Stimulated activated CD4-positive, alpha-beta T cell treated with anti-CD3 and anti-CD28 coated beads, Interleukin-2, amount 100 ng/mL, for 48 hours (primary cell): ENCODE data around the gene JMJD7.

Experiments used
- DNase-seq, 2 donors: peaks; one replicate each; pipeline ENCODE4 v3.0.0-alpha.2; 2020

The JMJD7 gene

DNA sequence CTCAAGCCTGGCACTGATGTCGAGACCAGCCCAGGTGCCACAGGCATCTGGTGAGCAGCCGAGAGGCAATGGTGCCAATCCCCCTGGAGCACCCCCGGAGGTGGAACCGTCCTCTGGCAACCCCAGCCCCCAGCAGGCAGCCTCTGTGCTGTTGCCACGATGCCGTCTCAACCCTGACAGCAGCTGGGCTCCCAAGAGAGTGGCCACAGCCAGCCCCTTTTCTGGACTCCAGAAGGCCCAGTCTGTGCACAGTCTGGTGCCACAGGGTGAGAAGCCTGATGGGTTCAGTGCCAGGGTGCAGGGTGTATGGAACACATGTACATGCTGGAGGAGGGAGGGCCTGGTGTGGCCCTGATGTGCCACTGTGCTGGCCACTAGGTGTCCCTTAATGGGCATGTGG lies 4.9 kb upstream of the JMJD7 start:
- no peak for DNase-seq

DNA sequence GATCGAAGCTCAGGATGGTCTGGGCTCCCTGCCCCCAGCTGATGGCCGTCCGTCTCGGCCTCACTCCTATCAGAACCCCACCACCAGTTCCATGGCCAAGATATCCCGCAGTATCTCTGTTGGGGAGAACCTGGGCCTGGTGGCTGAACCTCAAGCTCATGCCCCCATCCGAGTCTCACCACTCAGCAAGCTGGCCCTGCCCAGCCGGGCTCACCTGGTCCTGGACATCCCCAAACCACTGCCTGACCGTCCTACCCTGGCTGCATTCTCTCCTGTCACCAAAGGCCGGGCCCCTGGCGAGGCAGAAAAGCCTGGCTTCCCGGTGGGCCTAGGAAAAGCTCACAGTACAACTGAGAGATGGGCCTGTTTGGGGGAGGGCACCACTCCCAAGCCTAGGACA lies 4.4 kb upstream of the JMJD7 start:
- no peak for DNase-seq

DNA sequence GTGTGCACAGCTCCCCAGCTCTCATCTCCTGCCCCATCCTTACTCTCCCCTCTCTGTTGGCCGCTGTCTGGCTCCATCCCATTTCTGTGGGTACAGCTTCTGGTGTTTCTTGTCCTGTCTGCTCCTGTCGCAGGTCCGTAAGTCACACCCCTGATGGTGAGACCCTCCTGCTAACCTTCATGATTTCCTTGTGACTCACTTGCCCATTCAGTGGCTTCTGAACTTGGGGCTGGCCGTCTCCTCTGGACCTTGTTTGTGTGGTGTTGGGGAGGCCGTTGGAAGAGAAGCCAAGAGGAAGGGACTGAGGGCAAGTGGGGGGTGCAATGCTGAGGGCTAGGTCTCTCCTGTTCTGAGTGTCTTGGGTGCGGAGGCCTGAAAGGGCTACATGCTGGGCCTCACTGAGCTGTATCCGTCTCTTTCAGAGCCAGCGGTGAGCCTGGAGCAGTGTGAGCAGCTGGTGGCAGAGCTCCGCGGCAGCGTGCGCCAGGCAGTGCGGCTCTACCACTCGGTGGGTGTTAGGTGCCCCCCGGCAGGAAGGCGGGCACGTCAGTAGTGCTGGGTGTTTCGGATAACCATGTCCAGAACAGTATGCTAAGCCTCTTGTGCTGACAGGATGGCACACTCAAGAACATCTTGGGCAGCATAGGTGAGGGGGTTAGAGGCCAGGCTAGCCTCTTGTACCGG lies 3.7 kb upstream of the JMJD7 start:
- no peak for DNase-seq

DNA sequence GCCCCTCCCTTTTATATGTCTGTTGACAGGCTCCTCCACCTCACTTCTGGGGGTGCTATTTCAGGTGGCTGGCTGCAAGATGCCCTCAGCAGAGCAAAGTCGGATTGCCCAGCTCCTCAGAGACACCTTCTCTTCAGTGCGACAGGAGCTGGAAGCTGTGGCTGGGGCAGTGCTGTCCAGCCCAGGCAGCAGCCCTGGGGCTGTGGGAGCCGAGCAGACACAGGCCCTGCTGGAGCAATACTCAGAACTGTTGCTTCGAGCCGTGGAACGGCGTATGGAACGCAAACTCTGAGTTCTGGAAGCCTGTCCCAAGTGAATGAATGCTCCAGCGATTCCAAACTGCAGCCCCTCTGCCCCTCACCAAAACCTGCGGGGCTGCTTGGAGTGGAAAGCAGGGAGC lies 2.7 kb upstream of the JMJD7 start:
- DNase-seq: no peak

GRCh38 chr15:41825572-41826535 lies 2.0 kb upstream of the JMJD7 start:
- DNase-seq: no peak

- DNase-seq: peak in 1 of 2 donors; percentile 16
Measured at GRCh38 chr15:41827290-41827879, 507 bp upstream of the JMJD7 start.

- DNase-seq: no peak
Measured at GRCh38 chr15:41828807-41829141, 882 bp downstream of the JMJD7 start.

DNA sequence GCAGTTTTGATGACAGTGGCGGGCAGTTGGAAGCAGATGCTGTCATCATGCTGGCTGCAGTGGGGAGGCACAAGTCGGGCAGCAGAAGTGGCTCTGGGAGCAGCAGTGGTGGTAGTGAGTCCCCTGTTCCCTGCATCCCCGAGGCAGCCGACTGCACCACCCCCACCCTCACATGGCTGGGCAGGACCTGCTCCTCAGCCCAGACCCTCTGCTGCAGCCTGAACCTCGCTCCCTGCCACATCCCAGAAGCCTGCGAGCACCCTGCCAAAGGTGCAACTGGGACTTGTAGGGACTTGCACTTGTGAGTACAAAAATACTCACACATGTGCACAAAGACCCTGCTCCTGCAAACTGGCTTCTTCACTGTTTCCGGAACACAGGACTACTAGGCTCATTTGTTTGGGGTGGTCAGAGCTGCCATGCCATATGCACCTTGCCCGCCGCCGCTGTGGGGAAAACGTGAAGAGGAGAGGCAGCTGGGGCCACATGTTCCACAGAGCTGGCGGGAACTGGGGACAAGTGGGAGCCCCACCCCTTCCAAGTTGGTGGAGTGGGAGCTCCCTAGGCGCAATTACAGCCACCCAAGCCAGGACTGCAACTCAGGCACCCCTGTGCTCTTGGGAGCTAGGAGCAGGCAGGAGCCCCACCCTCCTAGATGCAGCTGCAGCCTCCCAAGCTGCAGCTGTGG lies 2.2 kb downstream of the JMJD7 start:
- no peak for DNase-seq

DNA sequence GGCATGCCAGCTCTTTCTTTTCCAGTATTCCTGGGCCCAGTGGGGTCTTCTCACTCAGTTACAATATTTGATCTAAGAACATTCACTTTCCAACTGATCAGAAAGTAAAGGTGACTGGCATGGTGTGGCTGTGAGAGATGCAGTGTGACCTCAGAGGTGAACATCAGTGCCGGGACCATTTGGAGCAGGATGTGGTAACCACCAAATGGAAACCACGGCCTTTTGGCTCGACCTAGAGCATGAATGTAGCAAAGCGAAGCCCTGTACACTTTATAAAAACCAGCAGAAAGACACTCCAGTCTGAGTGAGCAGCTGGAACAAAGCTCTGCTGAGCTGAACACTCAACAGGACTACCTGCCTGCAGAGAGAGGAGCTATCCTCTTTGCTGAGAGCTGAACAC lies 3.4 kb downstream of the JMJD7 start:
- peak; percentile 8 to 22 for DNase-seq

DNA sequence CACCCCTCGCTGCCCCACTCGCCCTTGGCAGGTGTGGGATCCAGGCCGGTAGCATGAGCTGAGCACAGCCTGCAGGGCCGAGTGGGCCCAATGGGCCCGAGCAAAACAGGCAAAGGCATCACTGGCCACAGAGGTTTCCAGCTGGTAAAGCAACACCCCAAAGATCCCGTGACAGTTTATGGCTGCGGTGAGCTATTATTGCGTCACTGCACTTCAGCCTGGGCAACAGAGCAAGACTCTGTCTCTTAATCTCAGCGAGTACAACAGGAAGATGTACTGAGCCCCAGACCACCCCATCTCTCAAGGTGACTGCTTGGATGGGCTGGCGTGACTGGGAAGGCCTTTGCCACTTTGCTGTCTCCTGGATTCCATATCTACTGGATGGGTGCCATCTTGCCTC lies 4.3 kb downstream of the JMJD7 start:
- no peak for DNase-seq

DNA sequence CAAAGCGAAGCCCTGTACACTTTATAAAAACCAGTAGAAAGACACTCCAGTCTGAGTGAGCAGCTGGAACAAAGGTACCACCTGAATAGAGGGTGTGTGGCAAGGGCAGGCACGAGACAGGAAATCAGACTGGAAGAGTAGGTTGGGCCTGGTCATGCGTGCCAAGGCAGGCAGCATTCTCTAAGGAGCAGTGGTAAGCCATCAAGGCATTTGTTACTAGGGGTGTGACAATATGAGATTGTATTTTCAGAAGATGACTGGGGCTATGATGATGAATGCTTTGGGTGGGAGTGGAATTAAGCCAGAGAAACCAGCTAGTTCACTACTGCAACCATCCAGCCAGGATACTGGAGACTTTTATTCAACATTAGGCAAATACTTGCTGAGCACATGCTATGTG lies 5.0 kb downstream of the JMJD7 start:
- no peak for DNase-seq

DNA sequence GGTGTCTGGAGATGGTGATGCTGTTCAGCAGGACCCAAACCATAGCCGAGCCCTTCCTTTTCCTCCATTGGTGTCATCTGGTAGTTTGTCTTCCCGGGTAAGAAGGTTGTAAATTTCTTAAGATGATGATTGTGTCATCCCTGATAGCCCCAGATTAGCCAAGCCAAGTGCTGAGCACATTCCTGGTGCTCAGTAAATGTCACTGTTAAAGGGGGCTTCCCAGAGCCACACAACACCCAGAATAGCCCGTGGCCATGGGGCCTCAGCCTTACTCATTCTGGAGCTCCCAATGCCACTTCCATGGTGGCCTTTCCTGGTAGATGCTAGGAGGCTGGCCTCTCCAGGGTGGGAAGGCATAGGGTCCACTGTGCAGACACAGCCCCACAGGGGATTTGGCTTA lies 6.2 kb downstream of the JMJD7 start:
- DNase-seq: no peak

GRCh38 chr15:41836073-41836472 lies 8.2 kb downstream of the JMJD7 start:
- DNase-seq: no peak

- DNase-seq: no peak
Measured at GRCh38 chr15:41836713-41837454, 9.0 kb downstream of the JMJD7 start.

DNA sequence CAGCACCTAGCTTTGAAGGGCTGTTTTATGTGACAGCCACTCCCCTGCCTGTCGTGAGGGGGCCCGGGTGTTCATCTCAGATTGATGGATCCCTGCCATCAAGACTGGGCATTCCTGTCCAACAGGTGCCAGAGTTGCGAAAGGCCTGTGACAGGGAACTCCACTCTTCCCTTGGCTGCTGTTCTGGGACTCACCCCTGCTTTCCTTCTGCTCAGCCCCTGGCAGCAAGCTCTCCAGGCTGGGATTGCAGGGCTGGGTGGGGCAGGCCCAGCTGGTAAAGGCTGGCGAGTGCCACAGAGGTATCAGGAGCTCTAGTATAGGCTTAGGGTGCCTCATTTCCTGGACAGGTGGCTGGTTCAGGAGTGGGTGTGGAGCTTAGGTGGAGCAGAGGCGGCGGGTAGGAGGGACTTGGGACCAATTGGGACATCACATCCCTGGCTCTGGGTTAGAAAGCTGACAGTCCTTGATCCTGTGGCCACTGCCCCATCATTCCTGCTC lies 10.6 kb downstream of the JMJD7 start, which contains the start of gene PLA2G4B:
Gene PLA2G4B (plus strand): TSS at position 448 of the 498 bp plus-strand sequence. CDS start 67 bp downstream, outside the sequence.
- no peak for DNase-seq

DNA sequence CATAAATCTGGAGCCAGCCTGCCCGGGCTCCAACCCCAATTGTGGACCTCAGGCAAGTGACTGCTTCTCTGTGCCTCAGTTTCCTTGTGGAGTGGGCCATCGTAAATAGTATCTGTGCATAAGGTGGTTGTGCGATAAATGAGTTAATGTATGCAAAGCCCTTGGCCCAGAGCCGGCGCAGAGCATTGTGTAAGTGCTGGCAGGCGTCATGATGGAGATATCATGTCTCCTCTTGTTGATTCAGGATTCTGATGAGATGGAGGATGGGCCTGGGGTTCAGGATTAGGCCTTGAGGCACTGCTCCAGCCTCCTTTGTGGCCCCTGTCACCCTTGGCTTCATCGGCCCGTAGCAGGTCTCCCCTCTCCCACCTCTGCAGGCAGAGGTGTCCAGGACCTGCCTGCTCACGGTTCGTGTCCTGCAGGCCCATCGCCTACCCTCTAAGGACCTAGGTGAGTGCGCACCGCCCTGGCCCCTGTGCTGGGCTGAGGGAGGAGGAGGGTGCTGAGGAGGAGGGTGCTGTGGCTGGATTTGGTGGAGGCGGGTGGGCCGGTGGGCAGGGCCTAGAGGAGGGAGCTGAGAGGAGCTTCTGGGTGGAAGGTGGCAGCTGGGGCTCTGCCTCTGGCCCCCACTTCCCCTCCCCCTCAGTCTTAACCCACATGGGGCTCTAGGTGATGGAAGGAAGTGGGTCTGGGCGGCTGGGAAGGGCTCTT lies 12.0 kb downstream of the JMJD7 start:
- DNase-seq: no peak

- DNase-seq: no peak
Measured at GRCh38 chr15:41840673-41841072, 12.8 kb downstream of the JMJD7 start.

GRCh38 chr15:41841131-41841530 lies 13.2 kb downstream of the JMJD7 start:
- no peak for DNase-seq

DNA sequence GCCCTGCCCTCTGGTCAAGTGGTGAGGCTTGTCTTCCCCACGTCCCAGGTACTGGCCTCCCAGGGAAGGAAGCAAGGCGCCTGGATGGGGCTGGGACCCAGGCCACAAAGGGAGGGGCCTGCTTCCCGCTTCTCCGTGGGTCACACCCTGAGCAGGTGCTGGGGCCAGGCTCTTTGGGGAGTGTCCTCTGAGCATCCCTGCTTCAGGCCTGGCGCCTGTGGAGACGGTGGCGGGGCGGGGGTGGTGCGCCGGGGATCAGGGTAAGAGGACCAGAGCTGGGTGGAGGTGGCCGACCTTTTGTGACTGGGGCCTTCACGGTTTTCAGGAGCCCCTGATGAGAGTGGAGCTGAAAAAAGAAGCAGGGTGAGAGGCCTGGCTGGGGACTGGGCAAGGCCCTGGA lies 14.3 kb downstream of the JMJD7 start:
- DNase-seq: no peak

GRCh38 chr15:41843571-41843970 lies 15.7 kb downstream of the JMJD7 start:
- DNase-seq: no peak

DNA sequence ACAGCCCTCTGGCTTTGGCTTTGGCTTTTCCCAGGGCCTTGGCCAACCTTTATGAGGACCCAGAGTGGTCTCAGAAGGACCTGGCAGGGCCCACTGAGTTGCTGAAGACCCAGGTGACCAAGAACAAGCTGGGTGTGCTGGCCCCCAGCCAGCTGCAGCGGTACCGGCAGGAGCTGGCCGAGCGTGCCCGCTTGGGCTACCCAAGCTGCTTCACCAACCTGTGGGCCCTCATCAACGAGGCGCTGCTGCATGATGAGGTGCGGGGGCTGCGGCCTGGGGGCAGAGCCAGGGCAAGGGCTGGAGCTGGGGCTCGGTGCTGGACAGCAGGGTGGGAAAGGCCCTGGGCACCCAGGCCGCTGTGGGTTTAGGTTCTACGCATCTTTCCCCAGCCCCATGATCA lies 16.9 kb downstream of the JMJD7 start:
- no peak for DNase-seq

- no peak for DNase-seq
Measured at GRCh38 chr15:41847206-41847605, 19.3 kb downstream of the JMJD7 start.
